Cardiac fibroblast (primary cell): ENCODE results near the gene GATA2.

Experiments used
- DNase-seq, 2 donors: peaks; one replicate each; pipeline versions ENCODE4 v3.0.0 to v3.0.0-alpha.2; 2010; ENCODE audit warnings: low read depth in 2 of 2
- H3K4me3 ChIP-seq, 2 donors: replicated peaks in 1 of 2; 1 replicate in 1 of 2; 2 replicates in 1 of 2; pipeline ENCODE4 v1.5.1; 2011; ENCODE audit warnings: low read depth in 2 of 2, low read length in 2 of 2, mild to moderate bottlenecking in 2 of 2, moderate library complexity in 1 of 2
- TF ChIP-seq, protein P1 (sequence below): IDR thresholded peaks from one replicate; pipeline ENCODE4 v1.5.1; 2011; ENCODE audit warnings: low read depth, mild to moderate bottlenecking, low read length, inconsistent platforms

The GATA2 gene

DNA sequence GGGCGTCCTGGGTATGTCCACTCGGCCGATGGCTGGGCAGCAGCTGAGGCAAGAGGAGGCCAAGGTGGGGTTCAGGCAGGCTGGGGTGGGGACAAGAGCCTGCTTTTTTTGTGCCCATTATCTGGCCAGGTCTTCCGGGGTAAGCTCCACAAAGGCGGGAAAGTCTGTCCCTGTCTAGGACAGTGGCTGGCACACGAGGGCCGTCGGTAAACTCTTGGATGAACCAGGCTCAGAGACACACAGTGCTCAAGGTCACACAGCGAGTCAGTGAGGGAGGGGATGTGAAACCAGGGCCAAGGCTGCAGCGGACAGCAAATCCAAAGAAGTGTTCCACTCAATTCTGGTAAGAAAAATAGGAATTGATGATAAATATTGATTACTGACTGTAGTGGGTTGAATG, 29.2 kb downstream of the GATA2 start:
- no peak overlapping the region for H3K4me3 ChIP-seq
- TF ChIP-seq, protein P1, sequence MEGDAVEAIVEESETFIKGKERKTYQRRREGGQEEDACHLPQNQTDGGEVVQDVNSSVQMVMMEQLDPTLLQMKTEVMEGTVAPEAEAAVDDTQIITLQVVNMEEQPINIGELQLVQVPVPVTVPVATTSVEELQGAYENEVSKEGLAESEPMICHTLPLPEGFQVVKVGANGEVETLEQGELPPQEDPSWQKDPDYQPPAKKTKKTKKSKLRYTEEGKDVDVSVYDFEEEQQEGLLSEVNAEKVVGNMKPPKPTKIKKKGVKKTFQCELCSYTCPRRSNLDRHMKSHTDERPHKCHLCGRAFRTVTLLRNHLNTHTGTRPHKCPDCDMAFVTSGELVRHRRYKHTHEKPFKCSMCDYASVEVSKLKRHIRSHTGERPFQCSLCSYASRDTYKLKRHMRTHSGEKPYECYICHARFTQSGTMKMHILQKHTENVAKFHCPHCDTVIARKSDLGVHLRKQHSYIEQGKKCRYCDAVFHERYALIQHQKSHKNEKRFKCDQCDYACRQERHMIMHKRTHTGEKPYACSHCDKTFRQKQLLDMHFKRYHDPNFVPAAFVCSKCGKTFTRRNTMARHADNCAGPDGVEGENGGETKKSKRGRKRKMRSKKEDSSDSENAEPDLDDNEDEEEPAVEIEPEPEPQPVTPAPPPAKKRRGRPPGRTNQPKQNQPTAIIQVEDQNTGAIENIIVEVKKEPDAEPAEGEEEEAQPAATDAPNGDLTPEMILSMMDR = no peak
- DNase-seq = no peak

DNA sequence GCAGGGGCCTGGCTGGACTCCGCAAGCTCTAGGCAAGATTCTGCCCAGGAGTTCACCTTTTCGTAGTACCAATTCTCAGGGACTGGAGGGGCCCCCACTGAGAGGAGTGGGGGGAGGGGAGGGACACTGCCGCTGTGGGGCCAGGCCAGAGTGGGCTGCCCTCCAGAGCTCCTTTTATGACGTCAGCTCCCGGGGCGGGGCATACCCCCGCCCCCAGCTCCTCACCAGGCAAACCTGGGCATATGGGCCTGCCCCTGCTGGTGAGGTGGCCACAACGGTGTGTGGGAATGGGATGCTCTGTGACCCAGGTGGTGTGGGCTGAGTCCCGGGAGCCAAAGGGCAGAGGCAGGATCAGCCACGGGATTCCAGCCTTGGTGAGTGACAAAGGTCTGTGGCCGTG, 29.6 kb downstream of the GATA2 start:
- H3K4me3 ChIP-seq = no peak overlapping the region
- no peak for DNase-seq
- TF ChIP-seq, protein P1 = no peak

DNA sequence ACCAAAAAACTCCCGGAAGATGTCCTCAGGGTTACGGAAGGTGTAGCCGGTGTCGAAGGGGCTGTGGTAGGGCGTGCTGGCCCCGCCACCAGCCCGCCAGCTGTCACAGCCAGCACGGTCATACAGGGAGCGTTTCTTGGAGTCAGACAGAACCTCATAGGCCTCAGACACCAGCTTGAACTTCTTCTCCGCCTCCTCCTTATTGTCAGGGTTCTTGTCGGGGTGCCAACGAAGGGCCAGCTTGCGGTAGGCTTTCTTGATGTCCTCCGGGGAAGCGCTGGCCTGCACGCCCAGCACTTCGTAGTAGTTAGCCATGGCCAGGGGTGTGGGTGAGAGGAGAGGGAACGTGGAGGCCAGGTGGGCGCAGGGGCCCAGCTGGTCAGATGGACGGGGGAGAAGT, 30.1 kb downstream of the GATA2 start:
- H3K4me3 ChIP-seq = no peak overlapping the region
- no peak for DNase-seq
- TF ChIP-seq, protein P1 = no peak

DNA sequence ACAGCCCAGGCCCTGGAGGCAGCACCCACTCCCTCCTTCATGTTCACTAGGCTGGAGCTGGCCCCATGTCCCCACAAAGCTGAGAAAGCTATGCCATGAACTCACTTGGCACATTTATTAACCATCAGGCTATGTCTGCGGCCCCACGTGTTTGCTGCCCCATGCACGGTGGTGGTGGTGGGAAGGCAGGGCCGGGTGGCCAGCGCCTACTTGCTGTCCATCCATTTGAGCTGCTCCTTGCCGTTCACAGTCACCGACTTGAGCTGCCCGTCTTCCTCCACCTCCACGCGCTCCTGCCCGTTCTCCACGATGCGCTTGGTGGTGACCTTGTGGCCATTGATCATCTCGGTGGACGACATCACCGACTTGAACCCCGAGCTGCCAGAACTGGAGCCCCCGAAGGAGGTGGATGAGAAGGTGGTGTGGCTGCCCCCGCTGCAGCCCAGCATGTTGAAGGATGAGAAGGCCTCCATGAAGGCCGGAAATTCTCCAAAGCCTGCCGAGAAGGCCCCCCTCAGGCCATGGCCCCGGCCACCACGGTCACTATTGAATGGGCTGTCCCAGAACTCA, 30.6 kb downstream of the GATA2 start:
- no peak for DNase-seq
- H3K4me3 ChIP-seq = no peak overlapping the region
- TF ChIP-seq, protein P1 = no peak

DNA sequence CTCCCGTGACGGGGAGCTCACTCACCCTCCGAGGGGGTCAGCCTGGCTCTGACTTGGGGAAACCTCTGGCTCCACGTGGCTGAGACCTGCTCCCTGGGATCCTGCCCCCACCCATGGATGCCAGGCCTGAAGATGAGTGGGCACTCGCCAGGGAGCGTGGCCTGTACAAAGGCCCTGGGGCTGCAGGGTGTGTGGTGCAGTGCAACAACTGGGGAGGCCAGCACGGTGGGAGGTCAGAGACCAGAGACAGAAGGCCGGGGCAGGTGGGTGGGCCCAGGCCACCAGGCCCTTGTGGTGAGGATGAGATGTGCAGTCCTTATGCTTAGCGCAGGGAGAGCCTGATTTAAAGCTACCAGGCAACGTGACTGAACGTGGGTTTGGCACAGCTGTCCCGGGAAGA, 31.3 kb downstream of the GATA2 start:
- TF ChIP-seq, protein P1 = no peak

DNA sequence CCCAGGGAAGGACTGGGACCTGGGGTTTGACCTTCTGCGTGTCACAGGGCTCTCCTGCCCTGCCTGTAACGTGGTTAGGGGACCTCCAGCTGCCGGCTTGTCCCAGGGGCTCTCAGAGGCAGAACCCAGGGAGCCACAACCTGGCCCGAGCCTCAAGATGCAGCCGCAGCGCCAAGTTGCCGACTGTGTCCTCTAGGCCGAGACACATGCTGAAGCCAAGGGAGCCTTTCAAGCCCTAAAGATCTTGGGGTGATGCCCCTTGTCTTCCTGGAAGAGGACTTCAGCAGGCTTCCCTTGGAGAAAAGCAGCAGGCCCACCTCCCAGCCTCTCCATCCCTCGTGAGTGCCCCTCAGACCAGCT, 33.6 kb downstream of the GATA2 start:
- no peak for DNase-seq
- H3K4me3 ChIP-seq = no peak overlapping the region
- TF ChIP-seq, protein P1 = no peak

More for the DNA sequence above, 31.3 kb downstream of the GATA2 start:
- DNase-seq = no peak
- no peak overlapping the region for H3K4me3 ChIP-seq
